ENCODE measurements around the gene PTPRN2. TPM values are rescaled to one million over a fixed set of nuclear protein-coding genes. Genes with fewer than 3 reads are reported as not detected.
"Not testable (repeated sequence)": the region's sequence is repeated elsewhere in the genome, so short reads cannot be mapped to it uniquely, and the experiment has no call there.

PTPRN2 gene
- polyA plus RNA-seq, 2 donors = 0.37 to 0.40 TPM

- H3K4me1 ChIP-seq (ENCODE audit: control insufficient read depth in 2 of 2, insufficient read depth in 2 of 2, low read length in 1 of 2); H3K9me3 ChIP-seq (ENCODE audit: control insufficient read depth in 2 of 2, insufficient read depth in 1 of 2, low read depth in 1 of 2, low read length in 1 of 2); H3K27ac ChIP-seq (ENCODE audit: low read depth in 2 of 2, low read length in 1 of 2); H3K4me3 ChIP-seq (ENCODE audit: low read depth in 1 of 2, low read length in 2 of 2); H3K36me3 ChIP-seq (ENCODE audit: control insufficient read depth in 2 of 2, insufficient read depth in 2 of 2, low read length in 1 of 2); H3K27me3 ChIP-seq (ENCODE audit: control insufficient read depth in 1 of 2, insufficient read depth in 2 of 2, low read length in 2 of 2): not testable (repeated sequence)
- 88 to 89% methylated on average over 15 of the region's 15 CpGs for WGBS, 2 donors
Measured at GRCh38 chr7:157896376-157896675, 691.3 kb downstream of the PTPRN2 start.

DNA sequence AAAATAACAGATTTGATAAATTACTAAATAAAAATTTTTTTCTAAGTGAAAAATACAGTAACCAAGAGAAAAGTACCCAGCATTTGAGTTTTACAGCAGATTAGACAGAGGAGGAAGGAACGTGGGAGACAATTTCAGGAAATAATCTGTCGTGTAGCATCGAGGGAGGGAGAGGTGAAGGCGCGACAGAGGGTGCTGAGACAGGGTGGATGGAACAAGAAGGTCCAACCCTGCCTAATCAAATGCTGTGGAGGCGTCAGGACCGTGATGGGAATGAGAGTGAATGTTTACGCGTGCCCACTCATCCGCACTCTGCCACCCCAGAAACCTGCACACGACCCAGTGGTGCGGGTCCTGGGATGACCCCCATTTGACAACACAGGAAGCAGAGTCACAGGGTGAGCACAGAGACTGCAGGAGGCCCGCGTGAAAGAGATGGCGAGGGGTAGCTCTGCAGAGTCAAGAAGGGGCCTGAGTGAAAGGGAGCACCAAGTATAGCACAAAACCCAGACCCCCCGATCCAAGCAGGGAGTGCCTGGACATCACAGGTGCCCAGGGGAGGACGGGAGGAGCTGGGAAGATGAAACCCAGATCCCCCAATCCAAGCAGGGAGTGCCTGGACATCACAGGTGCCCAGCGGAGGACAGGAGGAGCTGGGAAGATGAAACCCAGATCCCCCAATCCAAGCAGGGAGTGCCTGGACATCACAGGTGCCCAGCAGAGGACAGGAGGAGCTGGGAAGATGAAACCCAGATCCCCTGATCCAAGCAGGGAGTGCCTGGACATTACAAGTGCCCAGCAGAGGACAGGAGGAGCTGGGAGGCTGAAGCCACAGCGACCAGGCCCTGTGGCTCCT is 691.9 kb downstream of the PTPRN2 start:
- 82 to 85% methylated on average over 19 of the region's 19 CpGs for WGBS, 2 donors
- Histone ChIP-seq H3K27ac (ENCODE audit: low read depth in 2 of 2, low read length in 1 of 2) (no peak overlapping the region), H3K4me3 (ENCODE audit: low read depth in 1 of 2, low read length in 2 of 2) (no peak overlapping the region), H3K4me1 (ENCODE audit: control insufficient read depth in 2 of 2, insufficient read depth in 2 of 2, low read length in 1 of 2) (no peaks in the 10 kb centered on the region), H3K9me3 (ENCODE audit: control insufficient read depth in 2 of 2, insufficient read depth in 1 of 2, low read depth in 1 of 2, low read length in 1 of 2) (no peaks in the 10 kb centered on the region), H3K36me3 (ENCODE audit: control insufficient read depth in 2 of 2, insufficient read depth in 2 of 2, low read length in 1 of 2) (no peaks in the 10 kb centered on the region), H3K27me3 (ENCODE audit: control insufficient read depth in 1 of 2, insufficient read depth in 2 of 2, low read length in 2 of 2) (no peaks in the 10 kb centered on the region)

GRCh38 chr7:157895098-157895497 is 692.5 kb downstream of the PTPRN2 start:
- WGBS, 2 donors = 77 to 88% methylated on average over 12 of the region's 12 CpGs
- not testable (repeated sequence) for H3K4me1 ChIP-seq (ENCODE audit: control insufficient read depth in 2 of 2, insufficient read depth in 2 of 2, low read length in 1 of 2); H3K4me3 ChIP-seq (ENCODE audit: low read depth in 1 of 2, low read length in 2 of 2); H3K27ac ChIP-seq (ENCODE audit: low read depth in 2 of 2, low read length in 1 of 2); H3K27me3 ChIP-seq (ENCODE audit: control insufficient read depth in 1 of 2, insufficient read depth in 2 of 2, low read length in 2 of 2); H3K9me3 ChIP-seq (ENCODE audit: control insufficient read depth in 2 of 2, insufficient read depth in 1 of 2, low read depth in 1 of 2, low read length in 1 of 2); H3K36me3 ChIP-seq (ENCODE audit: control insufficient read depth in 2 of 2, insufficient read depth in 2 of 2, low read length in 1 of 2)

DNA sequence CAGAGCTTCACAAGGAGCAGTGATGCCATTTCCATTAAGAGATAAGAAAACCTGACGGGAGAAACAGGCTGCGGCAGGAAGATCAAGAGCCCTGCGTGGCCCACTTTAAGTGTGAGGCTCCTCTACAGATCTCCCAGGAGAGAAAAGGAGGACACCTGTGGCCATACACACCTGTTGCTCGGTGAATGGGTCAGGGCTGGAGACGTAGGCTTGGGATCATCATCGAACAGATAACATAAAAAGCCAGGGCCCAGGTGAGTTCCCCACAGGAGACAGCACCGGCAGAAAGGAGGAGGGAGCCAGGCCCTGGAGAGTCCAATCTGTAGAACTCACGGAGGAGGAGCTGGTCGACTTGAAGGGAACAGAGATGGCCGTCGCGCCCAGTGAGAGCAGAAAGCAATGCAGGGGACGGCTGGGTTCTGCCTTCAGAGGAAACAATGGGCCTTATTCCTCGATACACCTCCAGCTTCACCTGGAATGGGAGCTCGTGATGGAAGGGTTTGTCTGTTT is 694.0 kb downstream of the PTPRN2 start:
- Histone ChIP-seq H3K4me3 (ENCODE audit: low read depth in 1 of 2, low read length in 2 of 2) (no peak overlapping the region), H3K27ac (ENCODE audit: low read depth in 2 of 2, low read length in 1 of 2) (no peak overlapping the region), H3K4me1 (ENCODE audit: control insufficient read depth in 2 of 2, insufficient read depth in 2 of 2, low read length in 1 of 2) (no peaks in the 10 kb centered on the region), H3K36me3 (ENCODE audit: control insufficient read depth in 2 of 2, insufficient read depth in 2 of 2, low read length in 1 of 2) (no peaks in the 10 kb centered on the region), H3K9me3 (ENCODE audit: control insufficient read depth in 2 of 2, insufficient read depth in 1 of 2, low read depth in 1 of 2, low read length in 1 of 2) (no peaks in the 10 kb centered on the region), H3K27me3 (ENCODE audit: control insufficient read depth in 1 of 2, insufficient read depth in 2 of 2, low read length in 2 of 2) (no peaks in the 10 kb centered on the region)
- WGBS, 2 donors = 91 to 92% methylated on average over 15 of the region's 15 CpGs

DNA sequence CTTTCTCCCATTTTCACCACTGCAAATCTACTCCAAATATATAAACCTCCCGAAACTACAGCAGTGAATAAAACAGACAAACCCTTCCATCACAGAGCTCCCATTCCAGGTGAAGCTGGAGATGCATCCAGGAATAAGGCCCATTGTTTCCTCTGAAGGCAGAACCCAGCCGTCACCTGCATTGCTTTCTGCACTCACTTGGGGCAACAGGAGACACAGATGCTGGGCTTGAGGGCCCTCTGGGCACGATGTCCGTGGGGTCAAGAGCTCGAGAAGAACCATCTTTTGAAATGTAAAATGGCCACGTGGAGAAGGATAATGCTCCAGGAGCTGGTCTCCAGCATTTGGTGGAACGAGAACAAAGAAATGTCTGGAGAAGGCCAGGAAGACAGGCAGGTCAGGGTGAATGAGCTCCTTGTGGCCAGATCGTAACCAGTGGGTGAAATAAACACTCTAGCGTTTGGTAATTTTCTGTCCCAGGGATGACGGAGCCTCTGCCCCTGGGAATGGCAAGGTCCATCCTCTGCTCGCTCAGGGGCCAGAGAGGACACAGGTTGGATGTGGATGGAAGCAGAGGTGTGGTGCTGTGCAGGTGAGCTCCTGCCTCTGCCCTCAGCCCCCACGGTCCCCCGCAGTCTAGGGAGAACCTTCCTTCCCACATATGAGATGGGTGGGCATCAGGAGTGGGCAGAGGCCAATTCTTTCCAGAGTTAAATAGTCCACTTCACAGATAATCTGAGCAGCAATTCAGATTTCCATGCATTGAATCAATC is 694.7 kb downstream of the PTPRN2 start:
- H3K4me3 ChIP-seq (ENCODE audit: low read depth in 1 of 2, low read length in 2 of 2) = no peak overlapping the region
- 87 to 88% methylated on average over 13 of the region's 13 CpGs for WGBS, 2 donors
- H3K36me3 ChIP-seq (ENCODE audit: control insufficient read depth in 2 of 2, insufficient read depth in 2 of 2, low read length in 1 of 2) = no peaks in the 10 kb centered on the region
- H3K9me3 ChIP-seq (ENCODE audit: control insufficient read depth in 2 of 2, insufficient read depth in 1 of 2, low read depth in 1 of 2, low read length in 1 of 2) = no peaks in the 10 kb centered on the region
- H3K27ac ChIP-seq (ENCODE audit: low read depth in 2 of 2, low read length in 1 of 2) = no peak overlapping the region
- H3K27me3 ChIP-seq (ENCODE audit: control insufficient read depth in 1 of 2, insufficient read depth in 2 of 2, low read length in 2 of 2) = no peaks in the 10 kb centered on the region
- no peaks in the 10 kb centered on the region for H3K4me1 ChIP-seq (ENCODE audit: control insufficient read depth in 2 of 2, insufficient read depth in 2 of 2, low read length in 1 of 2)

GRCh38 chr7:157890921-157891401 is 696.7 kb downstream of the PTPRN2 start:
- H3K9me3 ChIP-seq (ENCODE audit: control insufficient read depth in 2 of 2, insufficient read depth in 1 of 2, low read depth in 1 of 2, low read length in 1 of 2) = no peaks in the 10 kb centered on the region
- WGBS, 2 donors = 67 to 69% methylated on average over 9 of the region's 9 CpGs
- no peaks in the 10 kb centered on the region for H3K27me3 ChIP-seq (ENCODE audit: control insufficient read depth in 1 of 2, insufficient read depth in 2 of 2, low read length in 2 of 2)
- no peaks in the 10 kb centered on the region for H3K4me1 ChIP-seq (ENCODE audit: control insufficient read depth in 2 of 2, insufficient read depth in 2 of 2, low read length in 1 of 2)
- H3K27ac ChIP-seq (ENCODE audit: low read depth in 2 of 2, low read length in 1 of 2) = no peak overlapping the region
- no peak overlapping the region for H3K4me3 ChIP-seq (ENCODE audit: low read depth in 1 of 2, low read length in 2 of 2)
- H3K36me3 ChIP-seq (ENCODE audit: control insufficient read depth in 2 of 2, insufficient read depth in 2 of 2, low read length in 1 of 2) = no peaks in the 10 kb centered on the region

GRCh38 chr7:157889480-157889879 is 698.1 kb downstream of the PTPRN2 start:
- WGBS, 2 donors = 83 to 88% methylated on average over 6 of the region's 6 CpGs
- Histone ChIP-seq H3K4me1 (ENCODE audit: control insufficient read depth in 2 of 2, insufficient read depth in 2 of 2, low read length in 1 of 2) (no peaks in the 10 kb centered on the region), H3K36me3 (ENCODE audit: control insufficient read depth in 2 of 2, insufficient read depth in 2 of 2, low read length in 1 of 2) (no peaks in the 10 kb centered on the region), H3K27ac (ENCODE audit: low read depth in 2 of 2, low read length in 1 of 2) (no peak overlapping the region), H3K27me3 (ENCODE audit: control insufficient read depth in 1 of 2, insufficient read depth in 2 of 2, low read length in 2 of 2) (no peaks in the 10 kb centered on the region), H3K9me3 (ENCODE audit: control insufficient read depth in 2 of 2, insufficient read depth in 1 of 2, low read depth in 1 of 2, low read length in 1 of 2) (peaks cover 0 to 10% of the 10 kb centered on the region in 2 donors), H3K4me3 (ENCODE audit: low read depth in 1 of 2, low read length in 2 of 2) (no peak overlapping the region)

GRCh38 chr7:157888579-157888978 is 699.0 kb downstream of the PTPRN2 start:
- H3K27ac ChIP-seq (ENCODE audit: low read depth in 2 of 2, low read length in 1 of 2) = no peak overlapping the region
- H3K9me3 ChIP-seq (ENCODE audit: control insufficient read depth in 2 of 2, insufficient read depth in 1 of 2, low read depth in 1 of 2, low read length in 1 of 2) = peaks cover 0 to 10% of the 10 kb centered on the region in 2 donors
- H3K4me3 ChIP-seq (ENCODE audit: low read depth in 1 of 2, low read length in 2 of 2) = no peak overlapping the region
- WGBS, 2 donors = 80 to 86% methylated on average over 11 of the region's 11 CpGs
- no peaks in the 10 kb centered on the region for H3K4me1 ChIP-seq (ENCODE audit: control insufficient read depth in 2 of 2, insufficient read depth in 2 of 2, low read length in 1 of 2)
- H3K36me3 ChIP-seq (ENCODE audit: control insufficient read depth in 2 of 2, insufficient read depth in 2 of 2, low read length in 1 of 2) = no peaks in the 10 kb centered on the region
- no peaks in the 10 kb centered on the region for H3K27me3 ChIP-seq (ENCODE audit: control insufficient read depth in 1 of 2, insufficient read depth in 2 of 2, low read length in 2 of 2)

DNA sequence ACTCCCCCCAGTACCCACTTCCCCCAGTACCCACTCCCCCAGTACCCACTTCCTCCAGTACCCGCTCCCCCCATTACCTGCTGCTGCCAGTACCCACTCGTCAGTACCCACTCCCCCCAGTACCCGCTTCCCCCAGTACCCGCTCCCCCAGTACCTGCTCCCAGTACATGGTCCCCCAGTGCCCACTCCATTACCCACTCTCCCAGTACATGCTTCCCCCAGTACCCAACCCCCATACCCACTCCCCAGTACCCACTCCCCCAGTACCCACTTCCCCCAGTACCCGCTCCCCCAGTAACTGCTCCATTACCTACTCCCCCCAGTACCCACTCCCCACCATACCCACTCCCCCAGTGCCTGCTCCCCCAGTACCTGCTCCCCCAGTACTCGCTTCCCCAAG is 700.2 kb downstream of the PTPRN2 start:
- Histone ChIP-seq H3K27ac (ENCODE audit: low read depth in 2 of 2, low read length in 1 of 2) (no peak overlapping the region), H3K4me1 (ENCODE audit: control insufficient read depth in 2 of 2, insufficient read depth in 2 of 2, low read length in 1 of 2) (no peaks in the 10 kb centered on the region), H3K27me3 (ENCODE audit: control insufficient read depth in 1 of 2, insufficient read depth in 2 of 2, low read length in 2 of 2) (no peaks in the 10 kb centered on the region), H3K9me3 (ENCODE audit: control insufficient read depth in 2 of 2, insufficient read depth in 1 of 2, low read depth in 1 of 2, low read length in 1 of 2) (peaks cover 0 to 10% of the 10 kb centered on the region in 2 donors), H3K4me3 (ENCODE audit: low read depth in 1 of 2, low read length in 2 of 2) (no peak overlapping the region), H3K36me3 (ENCODE audit: control insufficient read depth in 2 of 2, insufficient read depth in 2 of 2, low read length in 1 of 2) (no peaks in the 10 kb centered on the region)
- 84 to 86% methylated on average over 6 of the region's 6 CpGs for WGBS, 2 donors
